Femur (tissue), 1 donor: Measurements from ENCODE around the gene AADACL4.

Source experiments
- DNase-seq: peaks from one replicate; pipeline ENCODE4 v3.0.0-alpha.2; 2017

The AADACL4 gene

DNA sequence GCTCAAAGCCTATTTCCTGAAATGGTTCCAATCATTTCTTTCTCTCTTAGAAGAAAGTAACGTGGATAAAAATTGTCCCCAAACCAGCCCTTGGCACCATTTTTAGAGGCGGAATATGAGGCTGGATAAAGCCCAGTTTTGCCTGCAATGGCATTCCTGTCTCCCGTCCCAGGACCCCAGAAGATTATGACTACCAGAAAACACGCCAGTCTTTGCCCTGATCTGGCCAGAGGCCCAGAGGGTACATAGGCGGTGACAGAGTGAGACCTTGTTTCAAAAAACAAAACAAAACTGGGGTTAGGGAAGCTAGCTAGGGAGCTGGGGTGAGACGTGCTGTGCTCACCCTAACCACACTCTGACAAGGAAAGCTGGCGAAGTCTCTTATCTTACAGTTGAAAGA, at the start of gene AADACL4:
TSS of gene AADACL4 (plus strand) at position 301 of the 400 bp plus-strand sequence. CDS start 462 bp downstream, outside the sequence.
- DNase-seq = no peak

DNA sequence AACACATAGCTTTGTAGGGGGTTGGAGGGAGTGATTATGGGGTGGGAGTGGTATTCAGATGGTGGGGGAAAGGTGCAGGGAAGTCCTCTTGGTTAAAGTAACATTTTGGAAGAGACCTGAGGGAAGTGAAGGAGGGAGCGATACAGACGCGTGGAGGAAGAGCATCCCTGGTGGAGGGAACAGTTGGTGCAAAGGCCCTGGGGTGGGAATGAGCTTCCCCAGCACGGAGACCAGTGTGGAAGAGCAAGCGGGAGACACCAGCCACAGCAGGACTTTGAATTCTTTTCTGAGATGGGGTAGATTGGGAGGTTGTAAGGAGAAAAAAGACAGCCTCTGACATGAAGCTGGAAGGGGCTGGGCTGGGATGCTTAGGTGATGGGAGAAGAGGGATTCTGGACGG, 49.4 kb upstream of the AADACL4 start:
- no peak for DNase-seq

DNA sequence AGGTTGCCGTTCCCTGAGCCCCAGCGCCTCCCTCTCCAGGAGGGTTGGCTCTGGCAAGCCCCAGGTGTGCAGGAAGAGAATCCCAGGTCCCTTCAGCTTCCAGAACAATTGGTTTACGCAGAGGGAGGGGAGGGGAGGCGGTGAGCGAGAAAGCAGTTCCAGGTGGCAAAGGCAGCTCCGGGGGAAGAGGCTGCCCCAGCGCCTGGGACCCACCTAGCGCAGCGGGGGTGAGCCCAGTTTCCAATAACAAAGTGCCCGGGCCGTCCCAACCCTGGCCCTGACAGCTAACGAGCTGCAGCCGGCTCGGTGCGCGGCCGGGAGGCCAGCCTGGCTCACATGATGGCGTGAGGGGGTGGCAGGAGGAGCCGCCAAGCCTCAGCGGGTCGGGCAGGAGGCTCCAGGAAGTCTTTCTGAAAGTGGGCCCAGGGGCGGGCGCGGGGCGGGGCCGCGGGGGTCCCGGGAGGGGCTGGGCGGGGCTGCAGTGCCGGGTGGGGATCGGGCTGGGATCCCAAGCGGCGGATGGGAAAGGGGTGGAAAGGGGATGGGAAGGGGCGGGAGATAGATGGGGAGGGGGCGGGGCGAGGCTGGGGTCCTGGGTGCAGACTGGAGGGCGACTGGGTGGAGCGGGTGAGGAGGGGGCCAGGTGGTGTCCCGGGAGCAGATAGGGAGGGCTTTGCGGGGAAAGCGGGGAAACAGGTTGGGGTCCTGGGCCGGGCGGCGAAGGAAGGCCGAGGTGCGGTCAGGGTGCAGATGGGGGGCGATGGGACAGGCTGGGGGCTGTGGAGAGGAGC, 48.7 kb upstream of the AADACL4 start:
- peak; percentile 87 for DNase-seq

DNA sequence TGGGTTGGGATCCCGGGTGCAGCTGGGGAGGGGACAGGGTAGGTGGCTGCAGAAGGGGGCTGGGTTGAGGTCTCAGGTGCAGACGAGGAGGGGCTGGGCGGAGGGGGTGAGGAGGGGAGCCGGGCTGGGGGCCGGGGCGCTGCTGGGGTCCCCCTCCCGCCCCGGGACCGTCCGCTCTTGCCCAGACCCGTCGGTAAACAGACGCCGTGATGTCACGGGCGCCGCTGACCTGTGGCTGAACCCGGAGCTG, 48.2 kb upstream of the AADACL4 start:
- DNase-seq = no peak

DNA sequence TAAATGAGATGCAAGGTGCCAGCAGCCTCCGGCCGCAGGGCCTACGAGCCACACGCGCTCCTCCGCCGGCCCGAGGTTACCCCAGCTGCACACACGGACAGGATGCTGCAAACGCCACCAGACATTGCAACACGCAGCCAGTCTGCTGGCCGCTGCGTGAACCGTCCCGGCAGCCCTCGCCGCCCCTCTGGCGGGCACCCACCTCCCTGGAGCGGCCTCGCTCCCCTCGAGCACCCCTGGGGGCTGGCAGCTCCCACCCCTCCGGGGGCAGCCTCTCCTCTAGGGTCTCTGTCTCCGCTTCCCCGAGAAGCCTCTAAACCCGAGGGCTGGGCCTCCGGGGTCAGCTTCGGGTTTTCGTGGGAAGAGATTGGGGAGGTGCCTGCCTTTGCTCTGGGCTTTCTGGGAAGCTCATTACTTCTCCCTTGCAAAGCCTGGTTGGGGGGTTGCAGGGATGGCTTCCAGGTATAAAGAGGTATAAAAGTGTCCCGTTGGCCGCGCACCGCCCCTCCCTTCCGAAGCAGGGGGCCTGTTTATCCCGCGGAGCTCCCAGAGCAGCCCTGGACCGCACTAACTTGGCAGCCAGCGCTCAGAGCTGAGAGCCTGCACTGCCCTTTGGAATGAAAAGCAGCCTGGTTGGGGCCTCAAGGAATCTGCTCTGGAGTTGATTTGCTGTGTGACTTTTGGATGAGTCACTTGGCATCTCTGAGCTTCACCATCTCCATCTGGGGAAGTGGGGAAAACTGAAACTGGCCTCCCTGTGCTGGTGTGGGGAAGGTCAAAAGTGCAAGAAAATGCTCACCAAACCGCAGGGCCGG, 47.7 kb upstream of the AADACL4 start:
- peak; percentile 92 for DNase-seq

DNA sequence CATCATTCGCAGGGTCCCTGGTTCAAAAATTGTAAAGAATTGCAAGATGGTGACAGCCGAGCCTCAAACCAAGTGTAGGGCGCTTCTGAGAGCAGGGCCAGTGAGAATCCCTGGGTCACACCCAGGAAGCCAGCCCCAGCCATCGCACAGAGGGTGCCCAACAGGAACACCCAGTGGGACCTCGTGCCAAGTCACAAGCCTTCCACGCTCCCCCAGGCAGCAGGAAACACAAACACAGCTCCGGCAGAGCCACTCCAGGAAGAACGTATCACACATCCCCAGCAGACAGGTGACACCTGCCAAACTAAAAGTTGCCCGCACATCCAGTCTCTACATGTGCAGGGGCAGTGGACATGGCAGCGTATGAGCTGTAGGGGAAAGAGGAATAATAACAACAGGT, 46.1 kb upstream of the AADACL4 start:
- no peak for DNase-seq

DNA sequence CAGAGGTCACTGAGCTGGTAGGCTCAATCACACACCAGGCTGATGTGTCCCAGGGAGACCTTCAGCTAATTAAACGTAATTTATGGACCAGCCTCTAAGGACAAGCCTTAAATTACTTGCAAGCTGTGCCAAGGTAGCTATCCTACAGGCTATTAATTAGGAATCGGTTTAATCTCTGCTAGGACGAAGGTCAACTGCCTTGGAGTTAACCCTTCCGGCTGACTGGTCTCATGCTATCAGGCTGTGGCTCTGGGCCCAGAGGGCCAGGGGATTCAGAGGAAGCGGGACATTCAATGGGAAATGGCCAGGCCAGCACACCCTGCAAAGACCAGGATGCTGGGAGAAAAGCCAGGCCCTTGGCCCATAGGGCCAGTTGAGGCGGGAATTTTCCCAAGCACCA, 44.9 kb upstream of the AADACL4 start:
- DNase-seq = no peak

DNA sequence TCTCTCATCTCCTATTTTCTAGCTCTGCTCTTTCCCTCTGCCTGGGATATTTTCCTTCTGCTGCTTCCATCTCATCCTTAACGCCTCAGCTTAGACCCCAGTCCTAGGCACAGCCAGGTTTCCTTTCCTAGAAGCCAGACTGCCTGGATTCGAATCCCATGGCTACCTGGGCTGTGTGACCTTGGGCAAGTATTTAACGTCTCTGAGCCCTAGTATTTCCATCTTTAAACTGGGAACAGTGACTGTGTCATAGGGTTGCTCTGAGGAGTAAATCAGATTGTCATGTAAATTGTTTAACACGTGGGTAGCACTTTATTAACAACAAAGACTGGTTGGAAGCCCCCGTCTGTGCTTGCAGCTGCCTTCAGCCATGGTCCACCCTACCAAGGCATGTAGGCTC, 44.2 kb upstream of the AADACL4 start:
- no peak for DNase-seq

DNA sequence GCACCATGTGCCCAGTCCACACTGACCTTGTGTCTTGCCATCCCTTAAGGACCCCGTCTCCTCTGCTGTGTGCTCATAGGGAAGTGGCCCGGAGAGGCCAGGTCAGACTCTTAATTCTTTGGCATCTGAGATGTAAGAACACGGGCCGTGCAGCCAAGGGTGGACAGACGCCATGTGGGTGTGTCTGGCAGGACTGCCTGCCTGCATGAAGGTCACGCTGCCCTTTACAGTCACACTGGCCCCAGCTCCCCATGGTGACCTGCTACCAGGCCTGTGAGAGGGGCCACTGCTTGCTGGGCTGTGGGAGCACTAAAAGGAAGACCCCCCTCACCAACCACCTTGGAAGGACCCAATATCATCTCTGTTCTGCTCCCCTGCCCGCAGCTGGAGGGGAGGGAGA, 43.5 kb upstream of the AADACL4 start:
- no peak for DNase-seq

DNA sequence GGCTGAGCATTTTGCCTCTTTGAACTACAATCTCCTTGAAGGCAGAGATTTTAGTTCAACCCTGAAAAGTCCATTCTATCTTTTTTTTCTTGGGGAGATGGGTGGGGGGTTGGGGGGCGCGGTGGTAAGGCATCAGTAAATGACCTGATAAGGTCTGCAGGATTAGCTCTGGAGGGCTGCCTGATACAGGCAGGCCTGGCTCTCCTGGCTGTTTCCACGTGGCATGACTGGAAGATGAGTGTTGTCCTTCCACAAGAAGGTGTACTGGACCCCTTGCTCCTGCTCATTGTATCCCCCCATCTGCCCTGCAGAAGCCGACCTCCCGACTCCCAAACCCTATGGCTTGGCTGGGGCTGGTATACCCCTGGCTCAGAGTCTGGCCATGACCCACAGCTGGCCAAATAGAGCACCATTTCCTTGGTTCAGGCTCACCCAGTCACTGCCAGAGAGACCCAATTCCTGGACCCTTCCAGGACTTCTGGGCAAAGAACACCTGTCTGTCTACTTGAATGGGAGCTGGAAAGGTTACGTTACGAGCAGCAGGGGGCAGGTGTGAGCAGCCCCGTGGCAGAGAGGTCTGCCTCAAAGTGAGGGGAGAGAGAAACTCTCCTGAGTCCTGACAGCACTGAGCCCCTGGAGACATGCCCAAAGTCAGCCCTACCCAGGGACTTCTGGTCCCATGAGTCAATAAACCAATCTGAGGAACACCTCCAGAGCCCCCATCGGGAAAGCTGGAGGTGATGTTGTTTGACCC, 42.8 kb upstream of the AADACL4 start:
- no peak for DNase-seq

DNA sequence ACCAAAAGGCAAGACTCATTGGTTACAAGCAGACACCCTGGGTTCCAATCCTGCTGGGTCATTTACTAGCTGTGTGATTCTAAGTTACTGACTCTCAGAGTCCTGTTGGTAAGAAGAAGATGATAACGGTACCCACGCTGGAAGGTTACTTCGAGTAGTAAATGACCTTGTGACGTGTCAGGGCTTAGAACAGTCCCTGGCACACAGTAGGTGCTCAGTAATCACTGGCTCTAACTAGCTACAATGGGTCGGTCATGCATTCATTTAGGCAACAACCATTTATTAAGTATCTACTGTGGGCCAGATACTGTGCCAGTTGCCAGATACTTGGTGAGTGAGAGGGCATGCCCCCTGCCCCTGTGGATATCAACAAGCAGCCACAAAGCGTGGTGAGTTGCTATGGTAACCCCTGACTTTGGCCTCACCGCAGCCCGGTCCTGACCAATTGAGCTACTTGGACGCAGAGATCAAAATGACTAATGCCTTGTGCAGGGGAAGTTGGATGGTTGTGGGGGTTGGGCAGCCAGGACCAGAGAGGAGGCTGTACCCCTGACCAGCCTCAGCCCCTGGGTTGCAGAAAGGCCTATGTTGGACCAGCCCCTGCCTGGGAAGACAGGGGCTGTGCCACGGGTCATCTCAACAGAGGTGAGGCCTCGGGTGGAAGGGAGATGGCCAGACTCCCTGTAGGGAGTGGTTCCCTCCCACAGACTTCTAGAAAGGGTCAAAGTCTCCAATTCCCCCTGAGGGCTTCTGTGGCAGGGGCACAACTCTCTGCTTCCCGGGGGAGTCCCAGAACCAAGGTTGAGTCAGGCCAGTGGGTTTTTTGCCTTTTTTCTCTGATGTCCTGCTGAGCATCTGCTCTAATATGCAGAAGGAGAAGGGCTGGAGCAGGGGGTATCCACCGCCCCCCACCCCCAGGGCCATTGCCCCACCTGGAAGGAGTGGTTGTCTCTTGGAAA, 41.9 kb upstream of the AADACL4 start:
- peak; percentile 69 for DNase-seq

DNA sequence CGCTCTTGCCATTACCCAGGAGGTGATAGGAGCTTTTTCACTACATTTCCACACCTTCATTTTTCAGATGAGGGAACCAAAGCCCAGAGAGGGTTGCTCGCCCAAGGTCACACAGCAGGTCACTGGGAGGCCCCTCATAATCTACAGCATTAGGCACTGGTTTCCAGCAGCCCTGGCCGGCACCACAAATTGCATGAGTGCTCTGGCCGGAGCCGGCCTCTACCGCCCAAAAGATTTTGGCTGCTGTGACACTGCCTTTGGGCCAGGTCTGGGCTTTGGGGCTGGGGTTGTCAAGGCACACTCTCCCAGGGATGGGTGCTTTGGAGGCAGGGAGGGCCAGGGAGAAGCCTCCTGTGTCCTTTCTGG, 41.2 kb upstream of the AADACL4 start:
- DNase-seq = no peak

DNA sequence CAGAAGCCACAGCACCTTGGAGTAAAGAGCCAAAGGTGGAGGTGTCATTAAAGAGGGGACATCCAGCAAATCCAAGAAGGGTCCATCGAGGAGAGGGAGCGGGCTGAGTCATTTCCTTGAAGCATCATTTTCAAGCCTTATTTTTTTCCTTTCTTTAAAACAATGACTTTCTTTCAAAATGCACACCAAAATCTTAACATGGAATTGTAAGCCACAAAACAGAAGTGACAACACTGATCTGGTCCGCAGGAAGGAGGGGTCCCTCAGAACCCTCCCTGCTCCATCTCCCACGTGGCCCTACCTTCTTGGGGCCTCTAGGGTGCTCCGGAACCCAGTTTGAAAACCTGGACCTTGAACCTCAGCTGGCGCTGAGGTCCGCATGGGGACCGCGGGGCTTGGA, 40.7 kb upstream of the AADACL4 start:
- DNase-seq = no peak

DNA sequence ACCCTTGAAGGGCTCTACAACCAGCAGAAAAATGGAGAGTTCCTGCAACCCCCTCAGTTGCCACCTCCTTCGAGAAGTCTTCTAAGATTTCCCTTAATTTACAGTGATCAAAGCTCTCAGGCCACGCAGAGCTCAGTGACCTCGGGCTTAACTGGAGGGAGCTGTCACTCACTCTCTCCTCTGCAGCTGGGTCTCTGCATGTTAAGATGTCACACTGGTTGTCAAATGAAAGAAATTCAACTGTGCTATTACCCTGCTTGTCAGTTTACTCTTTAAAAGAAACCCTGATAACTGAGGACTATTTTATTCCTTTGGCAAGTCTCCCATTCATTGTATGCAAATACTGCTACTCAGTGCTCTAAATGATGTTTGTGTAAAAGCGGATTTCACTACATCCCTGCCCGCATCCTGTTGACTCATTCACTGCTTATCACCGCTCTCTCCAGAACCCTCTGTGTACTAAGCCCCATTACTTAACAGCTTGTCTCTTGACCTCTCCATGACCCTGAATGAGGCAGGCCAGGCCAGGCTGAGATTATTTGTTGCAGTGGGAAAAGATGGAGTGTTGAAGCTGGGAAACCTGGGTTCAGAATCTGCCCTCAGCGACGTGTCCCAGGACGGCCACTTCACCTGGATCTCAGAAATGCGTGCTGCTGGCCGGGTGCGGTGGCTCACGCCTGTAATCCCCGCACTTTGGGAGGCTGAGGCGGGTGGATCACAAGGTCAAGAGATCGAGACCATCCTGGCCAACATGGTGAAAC, 39.6 kb upstream of the AADACL4 start:
- DNase-seq = no peak

DNA sequence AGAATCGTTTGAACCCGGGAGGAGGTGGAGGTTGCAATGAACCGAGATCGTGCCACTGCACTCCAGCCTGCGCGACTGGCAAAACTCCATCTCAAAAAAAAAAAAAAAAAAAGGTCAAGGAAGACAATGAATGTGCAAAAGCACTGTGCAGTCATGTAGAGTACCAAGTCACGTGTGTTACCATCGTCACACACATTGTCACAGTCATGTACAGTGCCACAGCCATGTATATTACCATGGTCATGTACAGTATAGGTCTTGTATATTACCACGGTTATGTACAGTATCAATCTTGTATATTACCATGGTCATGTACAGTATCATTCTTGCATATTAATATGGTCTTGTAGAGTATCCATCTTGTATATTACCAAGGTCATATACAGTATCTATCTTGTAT, 38.9 kb upstream of the AADACL4 start:
- DNase-seq = no peak

DNA sequence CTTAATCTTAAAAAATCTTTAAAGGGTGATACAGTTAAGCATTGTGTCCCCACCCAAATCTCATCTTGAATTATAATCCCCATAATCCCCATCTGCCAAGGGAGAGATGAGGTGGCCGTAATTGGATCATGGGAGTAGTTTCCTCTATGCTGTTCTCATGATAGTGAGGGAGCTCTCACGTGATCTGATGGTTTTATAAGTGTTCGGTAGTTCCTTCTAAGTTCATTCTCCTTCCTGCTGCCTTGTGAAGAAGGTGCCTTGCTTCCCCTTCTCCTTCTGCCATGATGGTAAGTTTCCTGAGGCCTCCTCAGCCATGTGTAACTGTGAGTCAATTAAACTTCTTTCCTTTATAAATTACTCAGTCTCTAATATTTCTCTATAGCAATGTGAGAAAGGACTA, 36.6 kb upstream of the AADACL4 start:
- DNase-seq = no peak

DNA sequence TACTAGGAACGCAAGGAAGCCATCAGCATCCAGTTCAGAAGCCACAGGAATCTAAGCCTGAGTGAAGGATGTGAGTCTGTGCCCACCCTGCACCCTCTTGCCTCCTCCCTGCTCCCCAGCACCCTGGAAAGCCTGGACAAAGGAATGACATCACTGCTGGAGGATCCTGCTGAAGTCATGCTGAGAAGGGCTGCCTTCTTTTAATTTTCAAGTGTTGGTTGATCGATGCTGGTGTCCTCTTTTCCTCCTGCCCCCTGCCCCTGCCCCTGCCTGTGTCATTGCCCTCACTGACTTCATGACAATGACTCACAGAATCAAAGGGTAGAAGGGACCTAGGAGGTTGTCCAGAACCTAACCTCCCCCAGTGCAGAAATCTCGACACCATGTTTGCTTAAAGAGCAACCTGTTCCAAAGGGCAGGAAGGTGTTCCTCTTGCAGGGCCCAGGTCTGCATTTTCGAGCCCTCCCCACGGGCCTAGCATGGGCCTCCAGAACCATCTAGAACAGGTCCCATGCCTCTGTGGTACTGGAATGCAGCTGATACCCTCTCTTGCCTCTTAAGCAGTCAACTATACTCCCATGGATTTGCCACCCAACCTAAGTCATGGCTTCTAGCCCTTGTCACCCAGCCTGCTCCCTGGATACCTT, 35.5 kb upstream of the AADACL4 start:
- no peak for DNase-seq

DNA sequence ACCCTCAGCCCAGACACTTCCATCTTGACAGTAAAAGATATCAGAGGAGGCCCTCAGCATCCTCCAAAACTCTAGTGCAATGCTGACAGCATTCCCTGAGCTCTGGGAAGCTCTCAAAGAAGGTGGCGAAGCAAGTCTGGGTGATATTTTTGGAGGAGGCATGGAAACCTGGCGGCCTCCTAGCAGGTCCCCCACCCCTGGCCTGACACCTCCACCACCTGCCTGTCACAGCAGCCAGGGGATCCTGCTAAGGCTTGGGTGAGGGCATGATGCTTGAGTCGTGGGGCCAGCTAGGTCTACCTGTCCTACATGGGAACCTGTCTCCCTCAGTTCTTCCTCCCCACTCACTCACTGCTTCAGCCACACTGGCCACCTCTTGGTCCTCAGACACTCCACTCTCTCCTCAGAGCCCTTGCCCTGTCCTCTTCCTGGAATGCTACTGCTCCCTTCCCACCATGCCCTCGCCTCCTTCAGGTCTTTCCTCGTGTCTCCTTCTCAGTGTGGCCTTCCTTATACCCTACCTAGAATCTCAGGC, 34.3 kb upstream of the AADACL4 start:
- DNase-seq = no peak

DNA sequence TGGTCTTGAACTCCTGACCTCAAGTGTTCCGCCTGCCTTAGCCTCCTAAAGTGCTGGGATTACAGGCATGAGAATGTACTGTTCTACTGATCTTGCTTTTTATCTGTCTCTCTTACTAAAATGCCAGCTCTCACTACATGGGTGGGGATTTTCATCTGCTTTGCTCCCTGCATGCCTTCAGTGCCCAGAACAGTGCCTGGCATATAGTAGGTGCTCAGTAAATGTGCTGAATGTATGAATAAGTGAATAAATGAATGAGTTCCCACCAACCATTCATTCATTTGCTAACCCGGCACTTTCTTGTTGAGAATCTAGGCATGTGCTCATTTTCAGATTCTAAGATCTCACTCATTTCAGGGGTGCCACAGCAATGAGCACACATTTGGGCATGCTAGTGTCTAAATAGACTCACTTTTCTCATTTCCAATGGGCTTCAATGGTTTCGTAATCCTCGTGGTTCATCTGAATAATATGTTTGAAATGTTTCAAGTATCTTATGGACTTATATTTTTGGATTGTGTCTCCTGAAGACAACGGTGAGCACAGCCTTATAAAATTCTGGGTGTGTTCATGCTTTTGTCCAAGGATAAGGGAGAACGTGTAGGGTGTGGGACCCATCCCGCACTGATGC, 33.5 kb upstream of the AADACL4 start:
- DNase-seq = no peak

DNA sequence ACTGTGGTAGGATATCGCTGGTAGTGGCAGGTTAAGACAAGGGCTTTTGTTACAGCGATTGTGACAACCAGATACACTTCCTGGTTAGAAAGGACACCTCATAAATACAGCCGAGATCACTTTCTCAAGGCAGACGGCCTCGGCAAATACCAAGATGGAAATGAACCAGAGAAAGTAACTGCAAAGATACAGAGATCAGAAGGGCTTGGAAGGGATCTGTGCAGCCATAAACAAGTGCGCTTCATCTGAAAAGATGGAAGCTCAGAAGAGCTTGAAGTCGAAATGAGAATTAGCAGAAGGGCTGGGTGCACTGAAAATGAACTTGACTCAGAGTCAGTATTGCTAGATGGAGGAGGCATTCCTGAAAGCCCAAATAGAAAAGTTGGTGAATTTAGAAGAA, 32.9 kb upstream of the AADACL4 start:
- DNase-seq = no peak

DNA sequence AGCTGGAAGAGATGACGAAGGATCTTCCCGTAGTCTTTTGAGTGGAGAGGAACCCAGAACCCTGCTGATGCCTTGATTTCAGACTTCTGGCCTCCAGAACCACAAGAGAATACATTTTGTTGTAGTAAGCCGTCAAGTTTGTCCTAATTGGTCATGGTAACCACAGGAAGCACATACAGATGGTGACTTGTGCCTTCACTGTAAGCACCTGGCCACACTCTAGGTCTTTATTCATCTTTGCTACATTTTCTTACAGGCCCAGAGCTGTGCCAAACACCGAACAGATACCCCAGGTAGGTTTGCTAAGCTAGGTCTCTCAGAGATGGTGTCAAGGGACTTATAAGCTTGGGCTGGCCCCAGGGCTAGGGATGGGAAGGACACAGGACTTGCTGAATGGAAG, 30.7 kb upstream of the AADACL4 start:
- no peak for DNase-seq
